ENCODE data around the gene PIK3C2A.

Gene PIK3C2A

GRCh38 chr11:17221968-17222367 is 14.2 kb upstream of the PIK3C2A start:
- DNase-seq (ENCODE audit: low spot score): no peak

GRCh38 chr11:17219016-17219415 is 11.2 kb upstream of the PIK3C2A start:
- no peak for TF ChIP-seq CTCF (IDR thresholded peaks at IDR 0.05; ENCODE audit: extremely low read depth, missing control alignments)

More at GRCh38 chr11:17221968-17222367, 14.2 kb upstream of the PIK3C2A start:
- no peak for TF ChIP-seq CTCF (IDR thresholded peaks at IDR 0.05; ENCODE audit: extremely low read depth, missing control alignments)

GRCh38 chr11:17218403-17218802 is 10.6 kb upstream of the PIK3C2A start:
- TF ChIP-seq CTCF (IDR thresholded peaks at IDR 0.05; ENCODE audit: extremely low read depth, missing control alignments): no peak
- no peak for DNase-seq (ENCODE audit: low spot score)

More at GRCh38 chr11:17219016-17219415, 11.2 kb upstream of the PIK3C2A start:
- no peak for DNase-seq (ENCODE audit: low spot score)

GRCh38 chr11:17217401-17217800 is 9.6 kb upstream of the PIK3C2A start:
- DNase-seq (ENCODE audit: low spot score): no peak
- TF ChIP-seq CTCF (IDR thresholded peaks at IDR 0.05; ENCODE audit: extremely low read depth, missing control alignments): no peak

GRCh38 chr11:17214338-17214737 is 6.6 kb upstream of the PIK3C2A start:
- DNase-seq (ENCODE audit: low spot score): no peak
- TF ChIP-seq CTCF (IDR thresholded peaks at IDR 0.05; ENCODE audit: extremely low read depth, missing control alignments): no peak

GRCh38 chr11:17211286-17211685 is 3.5 kb upstream of the PIK3C2A start:
- no peak for TF ChIP-seq CTCF (IDR thresholded peaks at IDR 0.05; ENCODE audit: extremely low read depth, missing control alignments)
- no peak for DNase-seq (ENCODE audit: low spot score)

- no peak for TF ChIP-seq CTCF (IDR thresholded peaks at IDR 0.05; ENCODE audit: extremely low read depth, missing control alignments)
- no peak for DNase-seq (ENCODE audit: low spot score)
Measured at GRCh38 chr11:17209939-17210245, 2.1 kb upstream of the PIK3C2A start.
